Mucosa of stomach (tissue), 1 donor: ENCODE results near the gene ZNF175.

Source experiments
- H3K27me3 ChIP-seq: one replicate; pipeline ENCODE4 v1.7.0; 2013; ENCODE audit warnings: mild to moderate bottlenecking, low read length; ENCODE audit not compliant: control insufficient read depth, insufficient read depth
- H3K36me3 ChIP-seq: one replicate; pipeline ENCODE4 v1.7.0; 2013; ENCODE audit warnings: low read length; ENCODE audit not compliant: control insufficient read depth, insufficient read depth
- H3K4me1 ChIP-seq: one replicate; pipeline ENCODE4 v1.7.0; 2013; ENCODE audit warnings: mild to moderate bottlenecking, low read length; ENCODE audit not compliant: control insufficient read depth, insufficient read depth
- H3K4me3 ChIP-seq: one replicate; pipeline ENCODE4 v1.7.0; 2013; ENCODE audit warnings: low read length
- H3K9ac ChIP-seq: one replicate; pipeline ENCODE4 v1.7.0; 2013; ENCODE audit warnings: mild to moderate bottlenecking, low read length, moderate library complexity
- H3K9me3 ChIP-seq: one replicate; pipeline ENCODE4 v1.7.0; 2013; ENCODE audit warnings: mild to moderate bottlenecking, low read length, moderate library complexity; ENCODE audit not compliant: control insufficient read depth
- donor health status: Pancreatic carcinoma.

ZNF175 gene

DNA sequence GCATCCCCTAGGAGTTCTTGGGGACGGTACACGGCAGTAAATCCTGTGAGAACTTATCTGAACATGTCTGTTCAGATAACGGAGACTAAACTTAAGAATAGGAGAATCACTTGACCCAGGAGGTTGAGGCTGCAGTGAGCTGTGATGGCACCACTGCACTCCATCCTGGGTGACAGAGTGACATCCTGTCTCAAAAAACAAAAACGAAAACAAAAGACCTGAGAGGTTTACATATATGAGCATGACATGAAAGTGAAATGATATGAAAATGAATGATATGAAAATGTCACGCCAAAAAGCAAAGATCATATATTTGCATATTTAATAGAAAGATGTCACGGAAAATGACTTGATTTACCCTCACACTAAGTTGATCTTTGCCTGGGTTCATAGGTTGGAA is 5.8 kb downstream of the ZNF175 start:
- no peaks in the 10 kb centered on the region for H3K27me3 ChIP-seq

GRCh38 chr19:51586103-51586728 is 15.1 kb downstream of the ZNF175 start:
- Histone ChIP-seq H3K36me3 (peaks cover 11% of the 10 kb centered on the region), H3K9ac (no peak overlapping the region), H3K4me3 (no peak overlapping the region), H3K4me1 (no peaks in the 10 kb centered on the region), H3K9me3 (peaks cover 5% of the 10 kb centered on the region), H3K27me3 (no peaks in the 10 kb centered on the region)

More for the DNA sequence above, 5.8 kb downstream of the ZNF175 start:
- no peak overlapping the region for H3K4me3 ChIP-seq
- peaks cover 6% of the 10 kb centered on the region for H3K4me1 ChIP-seq
- H3K36me3 ChIP-seq = no peaks in the 10 kb centered on the region
- H3K9ac ChIP-seq = no peak overlapping the region
- no peaks in the 10 kb centered on the region for H3K9me3 ChIP-seq

DNA sequence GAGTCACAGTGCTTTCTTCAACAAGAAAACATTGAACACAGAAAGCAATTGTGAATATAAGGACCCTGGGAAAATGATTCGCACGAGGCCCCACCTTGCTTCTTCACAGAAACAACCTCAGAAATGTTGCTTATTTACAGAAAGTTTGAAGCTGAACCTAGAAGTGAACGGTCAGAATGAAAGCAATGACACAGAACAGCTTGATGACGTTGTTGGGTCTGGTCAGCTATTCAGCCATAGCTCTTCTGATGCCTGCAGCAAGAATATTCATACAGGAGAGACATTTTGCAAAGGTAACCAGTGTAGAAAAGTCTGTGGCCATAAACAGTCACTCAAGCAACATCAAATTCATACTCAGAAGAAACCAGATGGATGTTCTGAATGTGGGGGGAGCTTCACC is 15.7 kb downstream of the ZNF175 start:
- Histone ChIP-seq H3K9me3 (peaks cover 5% of the 10 kb centered on the region), H3K27me3 (no peaks in the 10 kb centered on the region), H3K9ac (no peak overlapping the region), H3K4me3 (no peak overlapping the region), H3K4me1 (no peaks in the 10 kb centered on the region), H3K36me3 (peaks cover 11% of the 10 kb centered on the region)

DNA sequence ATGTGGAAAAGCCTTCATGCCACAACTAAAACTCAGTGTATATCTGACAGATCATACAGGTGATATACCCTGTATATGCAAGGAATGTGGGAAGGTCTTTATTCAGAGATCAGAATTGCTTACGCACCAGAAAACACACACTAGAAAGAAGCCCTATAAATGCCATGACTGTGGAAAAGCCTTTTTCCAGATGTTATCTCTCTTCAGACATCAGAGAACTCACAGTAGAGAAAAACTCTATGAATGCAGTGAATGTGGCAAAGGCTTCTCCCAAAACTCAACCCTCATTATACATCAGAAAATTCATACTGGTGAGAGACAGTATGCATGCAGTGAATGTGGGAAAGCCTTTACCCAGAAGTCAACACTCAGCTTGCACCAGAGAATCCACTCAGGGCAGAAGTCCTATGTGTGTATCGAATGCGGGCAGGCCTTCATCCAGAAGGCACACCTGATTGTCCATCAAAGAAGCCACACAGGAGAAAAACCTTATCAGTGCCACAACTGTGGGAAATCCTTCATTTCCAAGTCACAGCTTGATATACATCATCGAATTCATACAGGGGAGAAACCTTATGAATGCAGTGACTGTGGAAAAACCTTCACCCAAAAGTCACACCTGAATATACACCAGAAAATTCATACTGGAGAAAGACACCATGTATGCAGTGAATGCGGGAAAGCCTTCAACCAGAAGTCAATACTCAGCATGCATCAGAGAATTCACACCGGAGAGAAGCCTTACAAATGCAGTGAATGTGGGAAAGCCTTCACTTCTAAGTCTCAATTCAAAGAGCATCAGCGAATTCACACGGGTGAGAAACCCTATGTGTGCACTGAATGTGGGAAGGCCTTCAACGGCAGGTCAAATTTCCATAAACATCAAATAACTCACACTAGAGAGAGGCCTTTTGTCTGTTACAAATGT is 16.4 kb downstream of the ZNF175 start:
- Histone ChIP-seq H3K4me3 (no peak overlapping the region), H3K36me3 (peaks cover 11% of the 10 kb centered on the region), H3K9ac (no peak overlapping the region), H3K27me3 (no peaks in the 10 kb centered on the region), H3K9me3 (peaks cover 5% of the 10 kb centered on the region), H3K4me1 (no peaks in the 10 kb centered on the region)

DNA sequence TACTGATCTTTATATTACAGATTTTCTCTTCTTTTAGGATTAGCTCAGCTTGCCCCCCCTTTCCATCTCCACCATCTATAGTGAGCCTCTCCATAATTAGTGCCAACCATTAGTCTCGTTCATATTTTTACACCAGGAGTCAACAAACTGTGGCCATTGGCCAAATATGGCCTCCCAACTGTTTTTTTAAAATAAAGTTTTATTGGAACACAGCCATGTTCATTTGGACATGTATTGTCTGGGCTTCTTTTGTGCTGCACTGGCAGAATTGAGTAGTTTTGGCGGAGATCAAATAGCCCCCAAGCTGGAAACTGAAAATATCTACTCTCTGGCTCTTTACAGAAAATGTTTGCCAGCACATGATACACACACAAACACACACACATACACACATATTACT is 18.4 kb downstream of the ZNF175 start:
- Histone ChIP-seq H3K36me3 (peaks cover 11% of the 10 kb centered on the region), H3K4me1 (peaks cover 9% of the 10 kb centered on the region), H3K9me3 (peaks cover 5% of the 10 kb centered on the region), H3K9ac (no peak overlapping the region), H3K4me3 (no peak overlapping the region), H3K27me3 (no peaks in the 10 kb centered on the region)

GRCh38 chr19:51590441-51590840 is 19.4 kb downstream of the ZNF175 start:
- peaks cover 5% of the 10 kb centered on the region for H3K9me3 ChIP-seq
- no peak overlapping the region for H3K4me3 ChIP-seq
- no peaks in the 10 kb centered on the region for H3K27me3 ChIP-seq
- peaks cover 11% of the 10 kb centered on the region for H3K36me3 ChIP-seq
- H3K9ac ChIP-seq = no peak overlapping the region
- H3K4me1 ChIP-seq = peaks cover 17% of the 10 kb centered on the region

DNA sequence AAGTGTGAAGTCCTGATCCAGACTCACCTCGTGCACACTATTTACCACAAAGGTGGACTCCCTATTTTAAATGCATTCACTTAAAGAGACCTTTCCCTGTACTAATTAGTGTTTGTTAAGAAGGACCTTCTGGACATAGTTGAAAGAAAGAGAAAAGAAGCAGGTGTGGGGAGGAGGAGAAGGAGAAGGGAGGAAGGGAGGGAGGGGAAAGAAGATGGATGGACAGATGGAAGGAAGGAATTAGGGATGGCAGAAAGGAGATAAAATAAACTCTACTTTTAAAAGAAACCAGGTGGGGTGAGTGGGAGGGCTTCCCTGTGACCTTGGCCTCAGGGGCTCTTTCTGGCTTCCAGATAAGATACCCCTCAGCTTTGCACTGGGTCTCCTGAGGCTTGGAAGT is 21.4 kb downstream of the ZNF175 start:
- H3K27me3 ChIP-seq = no peaks in the 10 kb centered on the region
- no peak overlapping the region for H3K9ac ChIP-seq
- H3K4me3 ChIP-seq = no peak overlapping the region
- peaks cover 1% of the 10 kb centered on the region for H3K36me3 ChIP-seq
- H3K4me1 ChIP-seq = peaks cover 17% of the 10 kb centered on the region
- H3K9me3 ChIP-seq = no peaks in the 10 kb centered on the region

DNA sequence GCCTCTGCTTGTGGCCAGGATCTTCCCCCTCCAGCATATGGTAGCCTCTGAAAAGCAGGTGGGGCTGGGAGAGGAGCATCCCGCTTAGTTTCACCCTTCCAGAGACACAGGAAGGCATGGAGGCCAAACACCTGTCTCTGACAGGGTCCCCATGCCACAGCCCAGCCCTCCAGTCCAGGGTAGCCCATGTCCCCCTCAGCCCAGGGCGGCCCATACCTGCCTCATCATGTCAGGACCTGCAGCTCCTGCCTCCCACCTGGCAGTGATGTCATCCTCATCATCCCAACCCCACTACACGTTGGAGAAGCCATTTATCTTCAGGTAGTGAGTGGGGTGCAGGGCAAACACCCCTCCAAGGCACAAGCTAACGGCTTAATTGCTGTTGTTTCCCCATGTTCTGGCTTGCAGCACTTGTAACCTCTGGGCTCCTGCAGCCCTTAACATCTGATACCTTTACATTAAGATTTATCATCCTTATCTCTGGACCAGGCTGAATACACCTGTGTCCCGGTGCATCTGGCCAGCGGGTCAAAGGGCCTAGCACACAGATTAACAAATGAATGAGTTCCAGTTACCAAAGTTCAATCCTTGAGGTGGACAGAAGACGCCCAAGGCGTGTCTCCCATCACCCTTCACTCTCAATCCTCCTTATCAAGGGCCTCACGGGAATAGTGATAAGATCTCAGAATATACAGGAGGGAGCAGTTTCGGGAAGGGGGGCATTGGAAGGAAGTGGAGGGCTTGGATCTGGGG is 22.2 kb downstream of the ZNF175 start:
- H3K9ac ChIP-seq = peak overlapping the region; percentile 3
- peak overlapping the region; percentile 81 for H3K4me3 ChIP-seq
- H3K27me3 ChIP-seq = no peaks in the 10 kb centered on the region
- peaks cover 17% of the 10 kb centered on the region for H3K4me1 ChIP-seq
- H3K9me3 ChIP-seq = no peaks in the 10 kb centered on the region
- no peaks in the 10 kb centered on the region for H3K36me3 ChIP-seq

GRCh38 chr19:51593969-51594773 is 23.1 kb downstream of the ZNF175 start:
- H3K27me3 ChIP-seq = no peaks in the 10 kb centered on the region
- peak overlapping the region; percentile 81 for H3K4me3 ChIP-seq
- no peaks in the 10 kb centered on the region for H3K36me3 ChIP-seq
- peak overlapping the region; percentile 67 for H3K9ac ChIP-seq
- H3K9me3 ChIP-seq = no peaks in the 10 kb centered on the region
- H3K4me1 ChIP-seq = peaks cover 17% of the 10 kb centered on the region

DNA sequence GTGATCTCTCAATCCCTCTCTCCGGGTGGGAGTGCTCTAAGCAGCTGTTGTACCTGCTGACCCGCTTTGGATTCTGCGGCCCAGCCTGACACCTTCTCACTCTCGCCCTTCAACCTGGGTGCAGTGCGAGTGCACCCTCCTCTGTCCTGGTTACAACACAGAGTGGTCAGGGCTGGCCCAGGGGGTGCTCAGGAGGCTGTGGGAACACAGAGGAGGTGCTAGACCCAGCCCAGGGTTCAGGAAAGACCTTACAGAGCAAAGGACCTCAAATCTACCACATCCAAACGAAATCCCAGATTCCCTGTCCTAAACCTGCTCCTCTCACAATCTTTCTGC is 23.7 kb downstream of the ZNF175 start:
- Histone ChIP-seq H3K4me3 (peak overlapping the region; percentile 81), H3K9me3 (no peaks in the 10 kb centered on the region), H3K9ac (peak overlapping the region; percentile 67), H3K4me1 (peaks cover 17% of the 10 kb centered on the region), H3K27me3 (no peaks in the 10 kb centered on the region), H3K36me3 (no peaks in the 10 kb centered on the region)
